AG09309 (cell line): ENCODE results near the gene BTBD6.
"Not testable (repeated sequence)": the region's sequence is repeated elsewhere in the genome, so short reads cannot be mapped to it uniquely, and the experiment has no call there.

ENCODE experiments used
- DNase-seq: peaks from one replicate; pipeline ENCODE4 v3.0.0-alpha.2; 2010; ENCODE audit warnings: low read depth
- H3K4me3 ChIP-seq: 2 replicates; pipeline ENCODE4 v1.5.1; 2011; ENCODE audit warnings: mild to moderate bottlenecking, low read depth, low read length, moderate library complexity; ENCODE audit not compliant: control insufficient read depth
- TF ChIP-seq, protein P1 (sequence below): IDR thresholded peaks from 2 replicates; pipeline ENCODE4 v1.5.1; 2011; ENCODE audit warnings: mild to moderate bottlenecking, low read depth, low read length, inconsistent platforms; ENCODE audit not compliant: insufficient read depth, control insufficient read depth; ENCODE audit errors: missing control alignments

The BTBD6 gene

DNA sequence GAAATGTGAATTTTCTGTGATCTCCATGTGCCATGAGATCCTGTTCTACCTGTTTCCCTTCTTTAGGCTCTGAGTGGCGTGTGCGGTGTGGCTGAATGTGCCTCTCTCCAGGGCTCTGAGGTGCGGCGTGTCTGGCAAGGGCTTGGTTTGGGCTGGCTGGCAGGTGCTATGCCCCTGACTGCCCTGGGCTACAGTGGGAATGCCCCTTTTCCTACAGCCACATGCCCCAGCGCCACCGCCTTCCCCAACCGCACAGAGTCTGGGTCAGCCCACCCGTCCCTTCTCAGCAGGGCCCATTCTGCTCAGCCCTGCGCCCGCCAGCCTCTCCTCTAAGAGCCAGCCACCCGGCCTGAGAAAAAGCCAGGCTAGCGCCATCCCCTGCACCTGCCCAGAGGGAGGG is 24.7 kb downstream of the BTBD6 start:
- no peak for DNase-seq
- TF ChIP-seq, protein P1, sequence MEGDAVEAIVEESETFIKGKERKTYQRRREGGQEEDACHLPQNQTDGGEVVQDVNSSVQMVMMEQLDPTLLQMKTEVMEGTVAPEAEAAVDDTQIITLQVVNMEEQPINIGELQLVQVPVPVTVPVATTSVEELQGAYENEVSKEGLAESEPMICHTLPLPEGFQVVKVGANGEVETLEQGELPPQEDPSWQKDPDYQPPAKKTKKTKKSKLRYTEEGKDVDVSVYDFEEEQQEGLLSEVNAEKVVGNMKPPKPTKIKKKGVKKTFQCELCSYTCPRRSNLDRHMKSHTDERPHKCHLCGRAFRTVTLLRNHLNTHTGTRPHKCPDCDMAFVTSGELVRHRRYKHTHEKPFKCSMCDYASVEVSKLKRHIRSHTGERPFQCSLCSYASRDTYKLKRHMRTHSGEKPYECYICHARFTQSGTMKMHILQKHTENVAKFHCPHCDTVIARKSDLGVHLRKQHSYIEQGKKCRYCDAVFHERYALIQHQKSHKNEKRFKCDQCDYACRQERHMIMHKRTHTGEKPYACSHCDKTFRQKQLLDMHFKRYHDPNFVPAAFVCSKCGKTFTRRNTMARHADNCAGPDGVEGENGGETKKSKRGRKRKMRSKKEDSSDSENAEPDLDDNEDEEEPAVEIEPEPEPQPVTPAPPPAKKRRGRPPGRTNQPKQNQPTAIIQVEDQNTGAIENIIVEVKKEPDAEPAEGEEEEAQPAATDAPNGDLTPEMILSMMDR: no peak
- H3K4me3 ChIP-seq: no peak overlapping the region

DNA sequence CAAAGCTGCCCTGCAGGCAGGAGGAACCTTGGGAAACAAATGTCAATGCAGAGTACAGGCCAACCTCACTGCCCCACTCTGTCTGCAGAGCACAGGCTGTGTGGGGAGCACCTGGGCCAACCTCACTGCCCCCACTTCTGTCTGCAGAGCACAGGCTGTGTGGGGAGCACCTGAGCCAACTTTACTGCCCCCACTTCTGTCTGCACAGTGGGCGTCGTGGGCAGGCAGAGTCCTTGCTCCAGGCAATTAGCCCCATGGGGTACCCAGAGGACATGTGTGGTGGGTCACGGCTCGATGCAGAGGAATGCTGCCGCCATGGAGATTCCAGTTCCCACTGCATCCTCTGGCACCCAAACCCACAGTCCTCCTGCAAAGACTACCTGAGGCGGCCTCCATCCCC is 26.3 kb downstream of the BTBD6 start:
- H3K4me3 ChIP-seq: no peak overlapping the region
- no peak for DNase-seq
- TF ChIP-seq, protein P1: no peak

DNA sequence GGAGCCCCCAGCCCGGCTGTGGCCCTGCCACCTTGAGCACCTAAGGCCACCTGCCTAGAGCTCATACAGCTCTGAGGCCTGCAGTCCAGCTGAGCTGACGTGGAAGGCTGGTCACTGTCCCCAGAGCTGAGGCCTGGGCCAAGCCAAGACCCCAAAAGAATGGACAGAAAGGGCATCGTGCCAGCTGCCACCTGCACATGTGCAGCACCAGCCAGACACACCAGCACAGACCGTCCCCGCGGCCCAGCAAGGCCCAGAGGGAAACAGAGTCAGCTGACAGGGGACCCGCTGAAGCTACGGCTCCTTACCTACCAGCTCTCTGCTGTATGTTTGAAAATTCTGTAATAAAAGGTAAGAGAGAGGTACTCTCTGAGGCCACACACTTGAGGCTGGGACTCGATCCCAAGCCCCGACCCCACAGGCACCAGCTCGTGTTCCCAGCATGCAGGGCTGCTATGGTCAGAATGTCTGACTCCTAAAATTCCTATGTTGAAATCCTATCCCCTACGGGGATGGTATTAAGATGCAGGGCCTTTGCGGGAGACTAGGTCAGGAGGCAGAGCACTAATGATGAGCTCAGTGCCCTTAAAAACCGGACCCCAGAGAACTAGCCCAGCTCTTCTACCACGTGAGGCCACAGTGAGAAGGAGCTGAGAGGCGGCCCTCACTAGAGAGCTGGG is 27.1 kb downstream of the BTBD6 start:
- no peak overlapping the region for H3K4me3 ChIP-seq
- DNase-seq: peak; percentile 14
- TF ChIP-seq, protein P1: no peak

- DNase-seq, H3K4me3 ChIP-seq: not testable (repeated sequence)
These were observed 29.1 kb downstream of the BTBD6 start for GRCh38 chr14:105277448-105277847.

- DNase-seq: no peak
- TF ChIP-seq, protein P1: no peak
- no peak overlapping the region for H3K4me3 ChIP-seq
These were observed 31.5 kb downstream of the BTBD6 start for GRCh38 chr14:105279642-105280361.

DNA sequence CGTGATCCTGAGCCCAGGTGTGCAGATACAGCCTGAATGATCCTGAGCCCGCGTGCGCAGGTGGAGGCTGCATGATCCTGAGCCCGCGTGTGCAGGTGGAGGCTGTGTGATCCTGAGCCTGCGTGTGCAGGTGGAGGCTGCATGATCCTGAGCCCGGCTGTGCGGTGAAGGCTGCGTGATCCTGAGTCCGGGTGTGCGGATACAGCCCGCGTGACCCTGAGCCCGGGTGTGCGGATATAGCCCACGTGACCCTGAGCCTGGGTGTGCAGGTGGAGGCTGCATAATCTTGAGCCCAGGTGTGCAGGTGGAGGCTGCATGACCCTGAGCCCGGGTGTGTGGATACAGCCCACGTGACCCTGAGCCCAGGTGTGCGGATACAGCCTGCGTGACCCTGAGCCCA is 32.2 kb downstream of the BTBD6 start:
- TF ChIP-seq, protein P1: no peak
- H3K4me3 ChIP-seq: no peak overlapping the region
- DNase-seq: no peak

DNA sequence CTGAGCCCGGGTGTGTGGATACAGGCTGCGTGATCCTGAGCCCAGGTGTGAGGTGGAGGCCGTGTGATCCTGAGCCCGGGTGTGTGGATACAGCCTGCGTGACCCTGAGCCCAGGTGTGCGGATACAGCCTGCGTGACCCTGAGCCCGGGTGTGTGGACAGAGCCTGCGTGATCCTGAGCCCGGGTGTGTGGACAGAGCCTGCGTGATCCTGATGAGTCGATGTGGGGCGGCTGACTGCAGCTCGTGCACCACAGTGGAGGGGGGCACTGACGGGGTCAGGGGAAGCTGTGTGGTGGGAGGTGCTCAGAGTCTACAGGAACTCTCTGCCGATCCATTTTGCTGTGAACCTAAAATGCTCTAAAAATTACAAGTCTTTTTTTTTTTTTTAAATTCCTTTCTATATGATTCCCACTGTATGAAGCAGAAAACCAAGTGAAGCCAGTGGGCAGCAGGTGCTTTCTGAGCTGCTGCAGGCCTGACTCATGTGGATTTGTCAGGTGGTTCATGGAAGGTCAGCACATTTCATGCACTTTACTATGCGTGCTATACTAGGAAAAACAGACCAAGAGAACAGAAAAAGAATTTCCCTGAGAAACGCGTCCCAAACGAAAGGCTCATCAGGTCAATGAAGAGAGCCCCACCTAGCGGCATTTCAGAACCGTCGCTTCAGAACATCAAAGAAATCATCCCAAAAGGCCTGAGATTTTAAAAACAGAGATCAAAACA is 33.2 kb downstream of the BTBD6 start:
- peak; percentile 27 for DNase-seq
- H3K4me3 ChIP-seq: no peak overlapping the region
- TF ChIP-seq, protein P1: peak; percentile 60
